DMS 273 (cell line): ENCODE measurements around the gene TOP3B.

ENCODE experiments used
- DNase-seq: peaks from one replicate; lab custom pipeline; 2025; ENCODE audit not compliant: unreplicated experiment; lab: John Stamatoyannopoulos, UW

Gene TOP3B

GRCh38 chr22:21984793-21985192 is 2.2 kb upstream of the TOP3B start:
- DNase-seq: peak; percentile 13

GRCh38 chr22:21981874-21982273 is 713 bp downstream of the TOP3B start:
- no peak for DNase-seq

- DNase-seq: no peak
Measured at GRCh38 chr22:21980547-21980946, 2.0 kb downstream of the TOP3B start.

GRCh38 chr22:21978564-21979386 is 3.8 kb downstream of the TOP3B start:
- no peak for DNase-seq

- no peak for DNase-seq
Measured at GRCh38 chr22:21977814-21978213, 4.8 kb downstream of the TOP3B start.

- no peak for DNase-seq
Measured at GRCh38 chr22:21975854-21976345, 6.7 kb downstream of the TOP3B start.

GRCh38 chr22:21975273-21975672 is 7.3 kb downstream of the TOP3B start:
- no peak for DNase-seq

- no peak for DNase-seq
Measured at GRCh38 chr22:21974058-21974649, 8.4 kb downstream of the TOP3B start.

GRCh38 chr22:21972806-21973205 is 9.8 kb downstream of the TOP3B start:
- DNase-seq: no peak

GRCh38 chr22:21972293-21972779 is 10.3 kb downstream of the TOP3B start:
- peak; percentile 52 for DNase-seq

- DNase-seq: no peak
Measured at GRCh38 chr22:21971858-21972275, 10.7 kb downstream of the TOP3B start.

GRCh38 chr22:21970800-21971617 is 11.6 kb downstream of the TOP3B start:
- DNase-seq: no peak

GRCh38 chr22:21970037-21970799 is 12.4 kb downstream of the TOP3B start:
- DNase-seq: no peak

GRCh38 chr22:21968452-21969129 is 14.0 kb downstream of the TOP3B start:
- DNase-seq: no peak

- DNase-seq: no peak
Measured at GRCh38 chr22:21967693-21968271, 14.8 kb downstream of the TOP3B start.

GRCh38 chr22:21966643-21967516 is 15.7 kb downstream of the TOP3B start:
- no peak for DNase-seq

- no peak for DNase-seq
Measured at GRCh38 chr22:21965762-21966288, 16.8 kb downstream of the TOP3B start.

- no peak for DNase-seq
Measured at GRCh38 chr22:21964918-21965484, 17.6 kb downstream of the TOP3B start.
